Measurements from ENCODE around the gene ANTXR2.

Gene ANTXR2

GRCh38 chr4:80096175-80096850 is 23.3 kb upstream of the ANTXR2 start:
- no peaks in the 10 kb centered on the region for H4K20me1 ChIP-seq (ENCODE audit: insufficient read depth)
- TF ChIP-seq CTCF (conservative IDR thresholded peaks at IDR 0.05; ENCODE audit: low read depth, low read length), result no peak
- H3K4me3 ChIP-seq (IDR thresholded peaks at IDR 0.05; ENCODE audit: insufficient read depth, low read depth, low read length), result no peak overlapping the region
- no peak overlapping the region for H3K9ac ChIP-seq
- H3K4me2 ChIP-seq, result no peak overlapping the region
- H3K36me3 ChIP-seq (ENCODE audit: insufficient read depth), result no peaks in the 10 kb centered on the region
- no peaks in the 10 kb centered on the region for H3K4me1 ChIP-seq (ENCODE audit: low read depth, poor library complexity, severe bottlenecking)
- no peaks in the 10 kb centered on the region for H3K79me2 ChIP-seq (ENCODE audit: insufficient read depth, low read depth)
- no peak overlapping the region for H3K27ac ChIP-seq
- H3K27me3 ChIP-seq (ENCODE audit: insufficient read depth, low read depth), result no peaks in the 10 kb centered on the region
- no peak overlapping the region for H2AFZ ChIP-seq (ENCODE audit: low read depth)

DNA sequence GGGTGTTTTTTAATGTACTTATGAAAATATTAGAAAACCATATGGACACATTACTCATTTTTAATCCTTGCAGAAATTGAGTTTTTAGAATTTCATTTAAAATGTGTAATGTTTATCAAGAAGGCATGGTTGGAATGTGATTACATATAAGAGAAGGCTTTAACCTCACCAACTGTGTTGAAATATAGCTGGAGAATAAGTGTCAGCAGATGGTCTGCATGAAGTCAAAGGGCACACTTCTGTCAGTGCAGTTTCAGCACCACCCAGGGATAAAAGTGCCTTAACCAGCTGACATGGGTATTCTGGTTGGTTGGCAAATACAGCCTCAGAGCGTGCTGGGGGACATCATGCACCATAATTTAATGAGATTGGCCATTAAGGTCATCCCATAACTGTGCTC is 21.2 kb upstream of the ANTXR2 start:
- no peak overlapping the region for H3K27ac ChIP-seq
- H4K20me1 ChIP-seq (ENCODE audit: insufficient read depth), result no peaks in the 10 kb centered on the region
- no peaks in the 10 kb centered on the region for H3K4me1 ChIP-seq (ENCODE audit: low read depth, poor library complexity, severe bottlenecking)
- TF ChIP-seq CTCF (conservative IDR thresholded peaks at IDR 0.05; ENCODE audit: low read depth, low read length), result no peak
- no peaks in the 10 kb centered on the region for H3K79me2 ChIP-seq (ENCODE audit: insufficient read depth, low read depth)
- no peak overlapping the region for H2AFZ ChIP-seq (ENCODE audit: low read depth)
- no peak overlapping the region for H3K4me3 ChIP-seq (IDR thresholded peaks at IDR 0.05; ENCODE audit: insufficient read depth, low read depth, low read length)
- no peaks in the 10 kb centered on the region for H3K36me3 ChIP-seq (ENCODE audit: insufficient read depth)
- H3K4me2 ChIP-seq, result no peak overlapping the region
- H3K9ac ChIP-seq, result no peak overlapping the region
- no peaks in the 10 kb centered on the region for H3K27me3 ChIP-seq (ENCODE audit: insufficient read depth, low read depth)

DNA sequence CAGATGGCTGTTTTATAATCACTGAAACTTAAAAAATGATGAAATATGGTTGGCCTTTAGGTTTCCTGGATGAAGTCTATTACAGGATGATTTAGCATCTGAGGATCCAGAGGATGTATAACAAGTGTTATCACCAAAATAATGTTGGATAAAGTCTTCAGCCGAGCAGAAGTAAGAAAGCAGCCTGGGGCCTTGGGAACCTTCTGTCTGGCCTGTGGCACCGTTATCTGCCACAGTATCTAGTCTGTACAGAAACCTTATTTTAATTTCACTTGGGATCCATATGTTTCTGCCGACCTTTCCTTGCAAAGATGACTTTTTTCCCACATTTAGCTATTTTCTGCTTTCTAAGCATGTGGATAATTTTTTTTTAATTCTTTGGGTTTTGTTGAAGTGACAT is 20.5 kb upstream of the ANTXR2 start:
- no peaks in the 10 kb centered on the region for H3K27me3 ChIP-seq (ENCODE audit: insufficient read depth, low read depth)
- no peak overlapping the region for H2AFZ ChIP-seq (ENCODE audit: low read depth)
- H3K4me3 ChIP-seq (IDR thresholded peaks at IDR 0.05; ENCODE audit: insufficient read depth, low read depth, low read length), result no peak overlapping the region
- H3K4me1 ChIP-seq (ENCODE audit: low read depth, poor library complexity, severe bottlenecking), result no peaks in the 10 kb centered on the region
- no peak overlapping the region for H3K9ac ChIP-seq
- H3K36me3 ChIP-seq (ENCODE audit: insufficient read depth), result no peaks in the 10 kb centered on the region
- no peak for TF ChIP-seq CTCF (conservative IDR thresholded peaks at IDR 0.05; ENCODE audit: low read depth, low read length)
- H3K4me2 ChIP-seq, result no peak overlapping the region
- no peaks in the 10 kb centered on the region for H3K79me2 ChIP-seq (ENCODE audit: insufficient read depth, low read depth)
- H3K27ac ChIP-seq, result no peak overlapping the region
- no peaks in the 10 kb centered on the region for H4K20me1 ChIP-seq (ENCODE audit: insufficient read depth)

DNA sequence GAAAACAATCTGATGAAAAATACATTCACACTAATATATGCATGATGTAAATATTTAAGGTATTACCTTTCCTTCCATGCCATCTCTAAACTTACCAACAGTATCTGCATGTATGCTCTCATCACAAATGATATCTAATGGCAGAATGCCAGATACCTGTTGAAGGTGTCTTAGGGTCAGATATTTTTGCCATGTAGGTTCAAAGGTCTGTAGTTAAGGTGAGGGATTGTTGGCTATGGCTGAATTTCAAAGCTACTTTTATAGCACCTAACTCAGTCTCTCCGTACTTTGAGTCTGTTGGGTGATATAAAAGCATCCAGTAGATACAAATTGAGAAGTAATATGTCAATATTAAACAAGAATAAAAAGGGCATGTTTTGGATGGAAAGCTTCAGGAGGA is 19.8 kb upstream of the ANTXR2 start:
- Histone ChIP-seq H2AFZ (ENCODE audit: low read depth) (no peak overlapping the region), H4K20me1 (ENCODE audit: insufficient read depth) (no peaks in the 10 kb centered on the region)
- TF ChIP-seq CTCF (conservative IDR thresholded peaks at IDR 0.05; ENCODE audit: low read depth, low read length), result no peak

More for the DNA sequence above, 19.8 kb upstream of the ANTXR2 start:
- H3K4me1 ChIP-seq (ENCODE audit: low read depth, poor library complexity, severe bottlenecking), result no peaks in the 10 kb centered on the region
- H3K4me3 ChIP-seq (IDR thresholded peaks at IDR 0.05; ENCODE audit: insufficient read depth, low read depth, low read length), result no peak overlapping the region
- no peaks in the 10 kb centered on the region for H3K27me3 ChIP-seq (ENCODE audit: insufficient read depth, low read depth)
- H3K9ac ChIP-seq, result no peak overlapping the region
- H3K4me2 ChIP-seq, result no peak overlapping the region
- no peak overlapping the region for H3K27ac ChIP-seq
- H3K79me2 ChIP-seq (ENCODE audit: insufficient read depth, low read depth), result no peaks in the 10 kb centered on the region
- no peaks in the 10 kb centered on the region for H3K36me3 ChIP-seq (ENCODE audit: insufficient read depth)

Data from KMS-11 (cell line).